Esophagus muscularis mucosa (tissue), 4 donors: Measurements from ENCODE around the gene BCAS3. TPM values are rescaled to one million over a fixed set of nuclear protein-coding genes. Genes with fewer than 3 reads are reported as not detected.

ENCODE experiments used
- DNase-seq: peaks from one replicate; pipeline ENCODE4 v3.0.0-alpha.2; 2017; ENCODE audit errors: extremely low spot score
- H3K27ac ChIP-seq, 4 donors: fragments of 200-600 bp; sonication (generic); replicated peaks in 1 of 4; 1 replicate in 3 of 4; 2 replicates in 1 of 4; pipeline ENCODE4 v1.5.1; 2016 to 2019; ENCODE audit warnings: mild to moderate bottlenecking in 1 of 4
- H3K27me3 ChIP-seq, 4 donors: fragments of 200-600 bp; sonication (generic); one replicate each; pipeline versions ENCODE4 v1.5.1 to v1.6.0; 2016 to 2019
- H3K36me3 ChIP-seq, 4 donors: fragments of 200-600 bp; sonication (generic); one replicate each; pipeline ENCODE4 v1.5.1; 2016 to 2019
- H3K4me1 ChIP-seq, 4 donors: fragments of 200-600 bp; sonication (generic); one replicate each; pipeline ENCODE4 v1.5.1; 2016 to 2019
- H3K4me3 ChIP-seq, 4 donors: fragments of 200-600 bp; sonication (generic); 1 replicate in 2 of 4; 2 replicates in 2 of 4; pipeline ENCODE4 v1.5.1; 2016 to 2019; ENCODE audit warnings: mild to moderate bottlenecking in 4 of 4, moderate library complexity in 1 of 4
- H3K9me3 ChIP-seq, 4 donors: fragments of 200-600 bp; sonication (generic); 1 replicate in 3 of 4; 2 replicates in 1 of 4; pipeline ENCODE4 v1.5.1; 2016 to 2019
- EP300 ChIP-seq: sonication (generic); formaldehyde crosslinking; IDR thresholded peaks from one replicate; pipeline ENCODE4 v1.6.1; 2017; ENCODE audit warnings: antibody characterized with exemption
- POLR2A ChIP-seq: fragments of 450-650 bp; IDR thresholded peaks from one replicate; pipeline ENCODE4 v1.6.1; 2017; ENCODE audit warnings: antibody characterized with exemption, moderate library complexity, mild to moderate bottlenecking, low read depth
- POLR2AphosphoS5 ChIP-seq, 2 donors: sonication (generic); formaldehyde crosslinking; IDR thresholded peaks; one replicate each; pipeline ENCODE4 v1.6.1; 2017; ENCODE audit warnings: antibody characterized with exemption in 2 of 2
- WGBS: methylation state at CpG from one replicate; pipeline ENCODE4 v1.1.5; 2018; 5-methylcytosine and 5-hydroxymethylcytosine counted together
- intact Hi-C: fragments of 100-400 bp; cut with DNase I; formaldehyde crosslinking; loops from one replicate; pipeline ENCODE4 v1.15.1; 2023
- total RNA-seq, 4 donors: library from RNA; depleted of rRNA; stranded (reverse); fragments of >200 nt; gene quantifications; one replicate each; pipeline versions ENCODE4 v1.1.0 to v1.2.1, GENCODE V29; 2016
- TF ChIP-seq, protein P1 (sequence below), 3 experiments: fragments of 200-600 bp in 2 of 3; fragments of 450-650 bp in 1 of 3; sonication (generic) in 2 of 3; IDR thresholded peaks; one replicate each; pipeline ENCODE4 v1.5.1; 2017 to 2019; ENCODE audit warnings: antibody characterized with exemption in 3 of 3, mild to moderate bottlenecking in 2 of 3, moderate library complexity in 1 of 3

BCAS3 gene
- total RNA-seq, 4 donors from 2014 or later, result 17.4 to 25.7 (median 19.5) TPM

DNA sequence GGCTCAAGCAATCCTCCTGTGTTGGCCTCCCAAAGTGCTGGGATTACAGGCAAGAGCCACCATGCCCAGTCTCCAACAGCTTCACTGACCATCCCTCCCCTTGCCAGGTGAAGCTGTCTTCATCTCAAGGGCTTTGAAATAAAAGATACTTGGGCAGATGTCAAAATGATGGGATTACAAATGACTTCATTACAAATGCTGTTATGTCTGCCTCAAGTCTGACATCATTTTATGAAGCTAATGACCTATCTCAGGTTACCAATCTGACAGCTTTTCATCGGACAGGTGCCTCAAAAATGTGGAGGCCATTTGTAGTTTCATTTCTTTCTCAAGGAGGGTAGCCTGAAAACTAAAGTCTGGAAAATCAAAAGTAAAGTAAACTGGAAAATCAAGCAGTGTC is 398.3 kb downstream of the BCAS3 start:
- Histone ChIP-seq H3K4me3 (no peak overlapping the region), H3K9me3 (no peaks in the 10 kb centered on the region), H3K36me3 (peaks cover 0 to 12% (median 0%) of the 10 kb centered on the region in 4 donors), H3K27me3 (no peaks in the 10 kb centered on the region), H3K27ac (no peak overlapping the region), H3K4me1 (peaks cover 0 to 4% (median 0%) of the 10 kb centered on the region in 4 donors)
- DNase-seq, result no peak
- intact Hi-C loops, result no loop called here
- TF ChIP-seq POLR2A (no peak), EP300 (no peak)
- TF ChIP-seq, protein P1, sequence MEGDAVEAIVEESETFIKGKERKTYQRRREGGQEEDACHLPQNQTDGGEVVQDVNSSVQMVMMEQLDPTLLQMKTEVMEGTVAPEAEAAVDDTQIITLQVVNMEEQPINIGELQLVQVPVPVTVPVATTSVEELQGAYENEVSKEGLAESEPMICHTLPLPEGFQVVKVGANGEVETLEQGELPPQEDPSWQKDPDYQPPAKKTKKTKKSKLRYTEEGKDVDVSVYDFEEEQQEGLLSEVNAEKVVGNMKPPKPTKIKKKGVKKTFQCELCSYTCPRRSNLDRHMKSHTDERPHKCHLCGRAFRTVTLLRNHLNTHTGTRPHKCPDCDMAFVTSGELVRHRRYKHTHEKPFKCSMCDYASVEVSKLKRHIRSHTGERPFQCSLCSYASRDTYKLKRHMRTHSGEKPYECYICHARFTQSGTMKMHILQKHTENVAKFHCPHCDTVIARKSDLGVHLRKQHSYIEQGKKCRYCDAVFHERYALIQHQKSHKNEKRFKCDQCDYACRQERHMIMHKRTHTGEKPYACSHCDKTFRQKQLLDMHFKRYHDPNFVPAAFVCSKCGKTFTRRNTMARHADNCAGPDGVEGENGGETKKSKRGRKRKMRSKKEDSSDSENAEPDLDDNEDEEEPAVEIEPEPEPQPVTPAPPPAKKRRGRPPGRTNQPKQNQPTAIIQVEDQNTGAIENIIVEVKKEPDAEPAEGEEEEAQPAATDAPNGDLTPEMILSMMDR (IDR thresholded peaks at IDR 0.05), result no peak
- 95% methylated on average over 1 of the region's 1 CpG for WGBS

DNA sequence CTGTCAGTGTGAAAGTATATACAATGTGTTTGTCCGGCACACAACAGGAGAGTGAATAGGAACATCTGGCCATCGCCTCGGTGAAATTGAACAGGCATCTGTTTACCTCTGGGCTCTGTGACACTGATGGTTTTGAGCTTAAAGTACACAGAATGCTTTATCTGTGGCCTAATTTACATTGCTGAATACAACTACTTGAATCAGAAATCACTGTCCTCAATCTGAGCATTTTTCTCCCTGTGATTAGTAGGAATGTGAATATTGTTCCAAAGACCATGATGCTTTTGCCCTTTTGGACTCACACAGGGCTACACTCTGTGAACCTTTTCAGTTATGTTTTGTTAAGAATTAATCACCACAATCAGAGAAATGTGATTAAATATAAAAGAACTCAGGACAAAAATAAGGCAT is 399.0 kb downstream of the BCAS3 start:
- H3K27me3 ChIP-seq, result no peaks in the 10 kb centered on the region
- no peaks in the 10 kb centered on the region for H3K9me3 ChIP-seq
- H3K4me3 ChIP-seq, result no peak overlapping the region
- peaks cover 0 to 4% (median 0%) of the 10 kb centered on the region in 4 donors for H3K4me1 ChIP-seq
- no peak overlapping the region for H3K27ac ChIP-seq
- TF ChIP-seq EP300, result no peak
- H3K36me3 ChIP-seq, result peaks cover 0 to 12% (median 0%) of the 10 kb centered on the region in 4 donors
- intact Hi-C loops, result no loop called here
- WGBS, result 67% methylated on average over 3 of the region's 3 CpGs
- DNase-seq, result no peak

DNA sequence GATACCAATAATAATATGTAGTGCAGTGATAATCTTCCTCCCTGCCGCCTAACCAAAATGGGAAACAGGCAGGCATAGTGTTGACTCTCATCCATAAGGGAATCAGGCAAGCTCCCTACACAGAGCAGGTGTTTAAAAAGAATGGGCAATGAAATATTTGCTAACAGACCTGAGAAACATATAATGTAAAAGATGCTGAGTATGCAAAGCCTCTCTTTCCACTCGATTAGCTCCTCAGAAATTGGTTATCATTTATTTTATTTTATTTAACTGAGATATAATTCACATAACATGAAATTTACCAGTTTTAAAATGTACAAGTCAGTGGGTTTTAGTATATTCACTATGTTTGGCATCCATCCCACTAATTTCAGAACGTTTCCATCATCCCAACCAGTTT is 404.3 kb downstream of the BCAS3 start:
- H3K27me3 ChIP-seq, result no peaks in the 10 kb centered on the region
- no peak for DNase-seq
- H3K36me3 ChIP-seq, result no peaks in the 10 kb centered on the region
- WGBS, result 75% methylated on average over 3 of the region's 3 CpGs
- no peaks in the 10 kb centered on the region for H3K9me3 ChIP-seq
- H3K27ac ChIP-seq, result no peak overlapping the region
- intact Hi-C loops, result no loop called here
- no peak overlapping the region for H3K4me3 ChIP-seq
- TF ChIP-seq EP300 (no peak), POLR2A (no peak), POLR2AphosphoS5 (IDR thresholded peaks at IDR 0.05) (no peak)
- TF ChIP-seq, protein P1 (IDR thresholded peaks at IDR 0.05), result no peak
- no peaks in the 10 kb centered on the region for H3K4me1 ChIP-seq

DNA sequence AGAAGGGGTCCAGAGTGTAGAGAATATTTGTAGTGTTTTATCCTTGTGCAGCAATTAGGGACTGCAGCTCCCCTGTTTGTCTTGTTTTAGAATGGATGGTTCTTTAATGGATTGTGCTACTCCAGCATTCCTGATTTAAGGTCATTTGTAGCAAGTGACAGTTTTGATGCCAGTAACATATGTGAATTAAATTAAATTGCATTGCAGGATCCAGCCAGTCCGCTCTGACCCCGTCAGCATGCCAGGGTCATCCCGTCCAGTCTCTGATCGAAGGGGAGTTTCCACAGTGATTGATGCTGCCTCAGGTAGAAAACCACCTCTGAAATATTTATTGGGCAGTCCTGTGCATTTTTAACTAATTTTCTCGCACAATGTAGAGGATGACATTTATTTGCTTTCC is 406.6 kb downstream of the BCAS3 start:
- intact Hi-C loops, result no loop called here
- WGBS, result 98% methylated on average over 5 of the region's 5 CpGs
- H3K9me3 ChIP-seq, result no peaks in the 10 kb centered on the region

DNA sequence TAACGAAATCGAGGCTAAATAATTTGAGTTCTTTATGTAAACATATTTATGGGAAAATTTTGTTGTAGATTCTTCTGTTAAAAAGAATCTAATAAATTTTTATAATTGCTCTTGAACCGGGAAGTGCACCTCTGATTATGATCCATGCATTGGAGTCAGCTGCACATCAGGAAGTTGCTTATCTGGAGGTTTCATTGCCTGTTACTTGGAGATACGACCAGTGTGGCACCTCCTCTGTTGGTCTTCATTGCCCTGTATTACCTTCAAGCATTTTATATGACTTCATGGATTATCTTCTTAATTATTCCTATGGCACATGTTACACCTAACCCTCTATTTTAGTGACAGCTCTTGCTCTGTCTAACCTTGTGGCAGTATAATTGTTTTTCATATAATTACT is 409.4 kb downstream of the BCAS3 start:
- DNase-seq, result no peak
- WGBS, result 95% methylated on average over 4 of the region's 4 CpGs
- no peak overlapping the region for H3K4me3 ChIP-seq
- TF ChIP-seq POLR2AphosphoS5 (IDR thresholded peaks at IDR 0.05) (no peak), POLR2A (no peak), EP300 (no peak)
- TF ChIP-seq, protein P1 (IDR thresholded peaks at IDR 0.05), result no peak
- intact Hi-C loops, result no loop called here
- H3K9me3 ChIP-seq, result peaks cover 0 to under 1% (median under 1%) of the 10 kb centered on the region in 4 donors
- no peaks in the 10 kb centered on the region for H3K36me3 ChIP-seq
- H3K27ac ChIP-seq, result no peak overlapping the region
- H3K4me1 ChIP-seq, result peaks cover 0 to 6% (median 0%) of the 10 kb centered on the region in 4 donors
- H3K27me3 ChIP-seq, result no peaks in the 10 kb centered on the region

More for the DNA sequence above, 406.6 kb downstream of the BCAS3 start:
- H3K36me3 ChIP-seq, result no peaks in the 10 kb centered on the region
- H3K4me1 ChIP-seq, result no peaks in the 10 kb centered on the region
- no peaks in the 10 kb centered on the region for H3K27me3 ChIP-seq
- no peak for DNase-seq
- no peak overlapping the region for H3K27ac ChIP-seq
- H3K4me3 ChIP-seq, result no peak overlapping the region
- TF ChIP-seq POLR2AphosphoS5 (IDR thresholded peaks at IDR 0.05) (no peak), POLR2A (no peak), EP300 (no peak)
- TF ChIP-seq, protein P1 (IDR thresholded peaks at IDR 0.05), result no peak
